ENCODE results near the gene CBLIF. TPM values are rescaled to one million over a fixed set of nuclear protein-coding genes. Genes with fewer than 3 reads are reported as not detected.
"Not testable (repeated sequence)": the region's sequence is repeated elsewhere in the genome, so short reads cannot be mapped to it uniquely, and the experiment has no call there.

Gene CBLIF
- total RNA-seq, result not detected
- long read RNA-seq, result 0 reads

GRCh38 chr11:59845399-59845798 is at the start of gene CBLIF:
Gene CBLIF (minus strand): TSS chr11:59845499. CDS start chr11:59845453, 46 bp downstream.
- intact Hi-C loops (cut with DNase I), result no loop called here
- ATAC-seq (no peak), DNase-seq (no peak)

GRCh38 chr11:59894616-59895015 is 49.3 kb upstream of the CBLIF start:
- intact Hi-C loops (cut with DNase I), result no loop called here
- ATAC-seq, result no peak
- DNase-seq, result no peak

GRCh38 chr11:59891781-59892181 is 46.5 kb upstream of the CBLIF start:
- no peak for DNase-seq
- ATAC-seq, result no peak
- intact Hi-C loops (cut with DNase I), result no loop called here

- ATAC-seq; DNase-seq; intact Hi-C loops (cut with DNase I): not testable (repeated sequence)
These were observed 41.9 kb upstream of the CBLIF start for GRCh38 chr11:59887156-59887555.

- intact Hi-C loops (cut with DNase I), result no loop called here
- ATAC-seq, result no peak
- DNase-seq, result no peak
These were observed 38.3 kb upstream of the CBLIF start for GRCh38 chr11:59883597-59883996.

- intact Hi-C loops (cut with DNase I), result no loop called here
- ATAC-seq (no peak), DNase-seq (no peak)
These were observed 34.3 kb upstream of the CBLIF start for GRCh38 chr11:59879567-59879966.

- no peak for DNase-seq
- intact Hi-C loops (cut with DNase I), result no loop called here
- no peak for ATAC-seq
These were observed 33.3 kb upstream of the CBLIF start, which contains the start of gene OOSP3 for GRCh38 chr11:59878575-59878974. Gene OOSP3 (plus strand): TSS chr11:59878782. CDS start chr11:59878809, 27 bp downstream.

- intact Hi-C loops (cut with DNase I), result no loop called here
- no peak for ATAC-seq
These were observed 32.5 kb upstream of the CBLIF start for GRCh38 chr11:59877784-59878183.

GRCh38 chr11:59877325-59877724 is 32.0 kb upstream of the CBLIF start:
- no peak for ATAC-seq
- no peak for DNase-seq
- intact Hi-C loops (cut with DNase I), result no loop called here

More at GRCh38 chr11:59877784-59878183, 32.5 kb upstream of the CBLIF start:
- DNase-seq, result no peak

- no peak for DNase-seq
- intact Hi-C loops (cut with DNase I), result no loop called here
- ATAC-seq, result no peak
These were observed 30.7 kb upstream of the CBLIF start for GRCh38 chr11:59875856-59876519.

- ATAC-seq (no peak), DNase-seq (no peak)
- intact Hi-C loops (cut with DNase I), result no loop called here
These were observed 26.8 kb upstream of the CBLIF start for GRCh38 chr11:59872076-59872475.

- no peak for ATAC-seq
- DNase-seq, result no peak
- intact Hi-C loops (cut with DNase I), result no loop called here
These were observed 22.6 kb upstream of the CBLIF start for GRCh38 chr11:59867946-59868345.

GRCh38 chr11:59866836-59867235 is 21.5 kb upstream of the CBLIF start:
- no peak for ATAC-seq

GRCh38 chr11:59866397-59866796 is 21.1 kb upstream of the CBLIF start, which contains the start of gene TCN1:
Gene TCN1 (minus strand): TSS chr11:59866487. CDS start chr11:59866470, 17 bp downstream.
- intact Hi-C loops (cut with DNase I), result no loop called here
- DNase-seq, result no peak
- peak in 1 of 2 donors; percentile 19 for ATAC-seq

More at GRCh38 chr11:59866836-59867235, 21.5 kb upstream of the CBLIF start:
- intact Hi-C loops (cut with DNase I), result no loop called here
- DNase-seq, result no peak

GRCh38 chr11:59865031-59865430 is 19.7 kb upstream of the CBLIF start:
- ATAC-seq, result no peak
- DNase-seq, result no peak
- intact Hi-C loops (cut with DNase I), result no loop called here

GRCh38 chr11:59862252-59862651 is 17.0 kb upstream of the CBLIF start:
- no peak for DNase-seq
- no peak for ATAC-seq
- intact Hi-C loops (cut with DNase I), result no loop called here

GRCh38 chr11:59859673-59860072 is 14.4 kb upstream of the CBLIF start:
- ATAC-seq (no peak), DNase-seq (no peak)
- intact Hi-C loops (cut with DNase I), result no loop called here

- intact Hi-C loops (cut with DNase I), result no loop called here
- ATAC-seq, result no peak
These were observed 12.4 kb upstream of the CBLIF start for GRCh38 chr11:59857439-59858434.

GRCh38 chr11:59854871-59855270 is 9.6 kb upstream of the CBLIF start:
- intact Hi-C loops (cut with DNase I), result no loop called here
- ATAC-seq, result no peak
- DNase-seq, result no peak

More at GRCh38 chr11:59857439-59858434, 12.4 kb upstream of the CBLIF start:
- DNase-seq, result no peak

GRCh38 chr11:59851416-59851815 is 6.1 kb upstream of the CBLIF start:
- intact Hi-C loops (cut with DNase I), result not testable (repeated sequence)

More at GRCh38 chr11:59851416-59851815, 6.1 kb upstream of the CBLIF start:
- not testable (repeated sequence) for ATAC-seq, DNase-seq

Data from left cardiac atrium (tissue), 4 donors.